ENCODE measurements around the gene SLC4A3. TPM values are rescaled to one million over a fixed set of nuclear protein-coding genes. Genes with fewer than 3 reads are reported as not detected.

Gene SLC4A3
- total and polyA plus RNA-seq, 2 donors (not counting 3 experiments of a cell fraction or from before 2014, with no cell fraction given) = 0.29 to 0.35 TPM

GRCh38 chr2:219620546-219620945 lies 6.9 kb upstream of the SLC4A3 start:
- DNase-seq (ENCODE audit: low read depth, low spot score) (no peak), FAIRE-seq (no peak)
- Histone ChIP-seq H3K27ac (ENCODE audit: insufficient read depth, low read depth, low read length) (no peak overlapping the region), H3K9me1 (replicated peaks; ENCODE audit: control insufficient read depth, extremely low read depth, insufficient read depth, low read length) (no peaks in the 10 kb centered on the region), H3K4me1 (ENCODE audit: control insufficient read depth, extremely low read depth, insufficient read depth, low read length) (no peaks in the 10 kb centered on the region), H3K27me3 (ENCODE audit: control insufficient read depth in 2 of 2, insufficient read depth in 2 of 2, low read length in 2 of 2) (peaks cover 2 to 5% of the 10 kb centered on the region in 2 experiments), H3K4me3 (replicated peaks in 1 of 3; ENCODE audit: insufficient read depth in 1 of 3, low read depth in 1 of 3, low read length in 3 of 3) (no peak overlapping the region), H2AFZ (ENCODE audit: low read depth, low read length) (no peak overlapping the region), H3K36me3 (ENCODE audit: control insufficient read depth in 2 of 2, extremely low read depth in 1 of 2, insufficient read depth in 2 of 2, low read length in 2 of 2) (peaks cover 0 to 5% of the 10 kb centered on the region in 2 experiments), H3K9me3 (replicated peaks; ENCODE audit: control insufficient read depth, insufficient read depth, low read length) (no peaks in the 10 kb centered on the region), H4K20me1 (replicated peaks; ENCODE audit: control insufficient read depth, extremely low read depth, insufficient read depth, low read length) (no peaks in the 10 kb centered on the region), H3K79me2 (ENCODE audit: control insufficient read depth, insufficient read depth, low read length) (no peaks in the 10 kb centered on the region), H3K4me2 (ENCODE audit: insufficient read depth, low read length) (no peak overlapping the region), H3K9ac (replicated peaks; ENCODE audit: extremely low read depth, insufficient read depth, low read length) (no peak overlapping the region)
- intact Hi-C loops (cut with micrococcal nuclease) = no loop called here
- ChIA-PET POLR2A (no interaction called here), CTCF (interaction anchor here (1.3 kb wide), 1 partner anchor 111 kb away, joined by 5 read pairs; no protein-coding TSS in a partner anchor)
- TF ChIP-seq MAX (IDR thresholded peaks at IDR 0.05; ENCODE audit: insufficient read depth, insufficient read length) = no peak
- no peak for TF ChIP-seq CTCF (IDR thresholded peaks at IDR 0.05; ENCODE audit: extremely low read depth in 1 of 2, insufficient read depth in 1 of 2, low read depth in 1 of 2, low read length in 2 of 2)
- no peak for TF ChIP-seq POLR2A (IDR thresholded peaks at IDR 0.05; ENCODE audit: low read depth, low read length)
- TF ChIP-seq GATA2 (IDR thresholded peaks at IDR 0.05; ENCODE audit: insufficient read depth, insufficient read length, low read depth, low read length) = no peak
- no peak for TF ChIP-seq MYC (IDR thresholded peaks at IDR 0.05; ENCODE audit: low read depth, low read length)
- TF ChIP-seq EZH2 (IDR thresholded peaks at IDR 0.05; ENCODE audit: borderline replicate concordance, low read depth, low read length, severe bottlenecking) = no peak
- TF ChIP-seq JUN (IDR thresholded peaks at IDR 0.05; ENCODE audit: borderline replicate concordance, insufficient read depth, insufficient read length, low read depth) = no peak
- no peak for TF ChIP-seq FOS (IDR thresholded peaks at IDR 0.05; ENCODE audit: borderline replicate concordance, insufficient read depth, low read length)
- no peak for TF ChIP-seq POLR2AphosphoS5 (IDR thresholded peaks at IDR 0.05; ENCODE audit: insufficient read depth, low read depth, low read length)
- dilution Hi-C loops (cut with MboI; ENCODE audit: extremely low pct_ligation_motif_present, low sequenced_read_pairs) = no loop called here
- BruUV-seq (replicated peaks) = no TSS peak
